GM12878 (cell line): Measurements from ENCODE around the gene RMND1. TPM values are rescaled to one million over a fixed set of nuclear protein-coding genes. Genes with fewer than 3 reads are reported as not detected.

Experiments used
- ATAC-seq: fragments of 200-7000 bp; cut with Tn5 transposase; 3 replicates; pipeline ENCODE4 v1.9.1; 2020; ENCODE audit warnings: mild to moderate bottlenecking, moderate library complexity
- BruUV-seq: library from RNA; stranded (reverse); fragments of 400-500 nt; replicated peaks from 2 replicates; lab custom pipeline; 2021; lab: Mats Ljungman, UMichigan
- CTCF ChIA-PET: fragments of 300-600 bp; sonication (Branson Sonifier 250); formaldehyde crosslinking; extraction: SDS; loops from one replicate; lab custom pipeline; 2021; ENCODE audit warnings: inconsistent platforms; lab: Yijun Ruan, JAX
- POLR2A ChIA-PET: fragments of 350-600 bp; formaldehyde crosslinking; extraction: SDS; loops from one replicate; lab custom pipeline; 2021; ENCODE audit warnings: inconsistent platforms; lab: Charles Lee
- RAD21 ChIA-PET: fragments of 300-600 bp; sonication (Branson Sonifier 250); formaldehyde crosslinking; loops from one replicate; lab custom pipeline; 2023; ENCODE audit warnings: antibody characterized with exemption; ENCODE audit not compliant: unreplicated experiment; lab: Charles Lee
- SMC1A ChIA-PET: fragments of 300-600 bp; sonication (Branson Sonifier 250); formaldehyde crosslinking; loops from one replicate; lab custom pipeline; 2023; ENCODE audit not compliant: unreplicated experiment, uncharacterized antibody; lab: Charles Lee
- DNase-seq: peaks from one replicate; pipeline ENCODE4 v3.0.0-alpha.2; 2011; ENCODE audit warnings: low read depth, low spot score
- FAIRE-seq: peaks from 3 replicates; lab custom pipeline; 2011; peaks lifted over from hg19 to GRCh38; lab: Jason Lieb, UNC
- H2AFZ ChIP-seq: 2 replicates; pipeline ENCODE4 v1.6.0; 2011; ENCODE audit warnings: low read depth, low read length, control low read depth; ENCODE audit not compliant: control insufficient read depth
- H3K27ac ChIP-seq: 2 replicates; pipeline ENCODE4 v1.5.1; 2011; ENCODE audit warnings: control low read depth; ENCODE audit not compliant: control insufficient read depth, insufficient read depth
- H3K27me3 ChIP-seq, 2 experiments: replicated peaks in 1 of 2; 2 replicates each; pipeline versions ENCODE4 v1.6.0 to v1.6.1; 2011; ENCODE audit warnings: low read length in 1 of 2; ENCODE audit not compliant: control insufficient read depth in 2 of 2, insufficient read depth in 2 of 2
- H3K36me3 ChIP-seq, 2 experiments: 2 replicates each; pipeline ENCODE4 v1.5.1; 2011; ENCODE audit warnings: low read length in 1 of 2; ENCODE audit not compliant: control insufficient read depth in 2 of 2, insufficient read depth in 2 of 2
- H3K4me1 ChIP-seq: 2 replicates; pipeline ENCODE4 v1.6.1; 2011; ENCODE audit warnings: mild to moderate bottlenecking, low read length, moderate library complexity, mixed read lengths; ENCODE audit not compliant: control insufficient read depth, insufficient read depth
- H3K4me2 ChIP-seq: 2 replicates; pipeline ENCODE4 v1.6.0; 2011; ENCODE audit warnings: control low read depth; ENCODE audit not compliant: control insufficient read depth, insufficient read depth
- H3K4me3 ChIP-seq: fragments of 200-600 bp; sonication (generic); 2 replicates; pipeline ENCODE4 v1.5.1; 2016
- H3K79me2 ChIP-seq: 2 replicates; pipeline ENCODE4 v1.6.0; 2011; ENCODE audit warnings: low read length; ENCODE audit not compliant: control insufficient read depth, insufficient read depth
- H3K9ac ChIP-seq: 2 replicates; pipeline ENCODE4 v1.8.0; 2011; ENCODE audit warnings: low read length, control low read depth, mixed read lengths; ENCODE audit not compliant: control insufficient read depth, insufficient read depth
- H3K9me3 ChIP-seq: replicated peaks from 3 replicates; pipeline ENCODE4 v1.5.1; 2011; ENCODE audit warnings: mild to moderate bottlenecking, low read length; ENCODE audit not compliant: control insufficient read depth, insufficient read depth
- H4K20me1 ChIP-seq: 2 replicates; pipeline ENCODE4 v1.6.0; 2011; ENCODE audit not compliant: control insufficient read depth, insufficient read depth
- BACH1 ChIP-seq: fragments of 450-650 bp; IDR thresholded peaks from 2 replicates; pipeline ENCODE4 v1.6.1; 2017; ENCODE audit warnings: mild to moderate bottlenecking, borderline replicate concordance
- CBFB ChIP-seq: IDR thresholded peaks from 2 replicates; pipeline ENCODE4 v1.6.1; 2016; ENCODE audit warnings: antibody characterized with exemption, low read depth
- CBX5 ChIP-seq: sonication (generic); IDR thresholded peaks from 2 replicates; pipeline ENCODE4 v1.6.1; 2016; ENCODE audit warnings: low read depth, moderate library complexity, mild to moderate bottlenecking, inconsistent platforms
- CREM ChIP-seq: IDR thresholded peaks from 2 replicates; pipeline ENCODE4 v1.6.1; 2014; ENCODE audit warnings: antibody characterized with exemption, low read depth
- IKZF1 ChIP-seq: fragments of 450-650 bp; conservative IDR thresholded peaks from 2 replicates; pipeline ENCODE4 v1.6.1; 2017; ENCODE audit warnings: antibody characterized with exemption, mild to moderate bottlenecking
- KDM1A ChIP-seq: fragments of 200-600 bp; sonication (generic); IDR thresholded peaks from 2 replicates; pipeline ENCODE4 v1.6.1; 2016; ENCODE audit warnings: borderline replicate concordance
- MXI1 ChIP-seq: fragments of 150-350 bp; IDR thresholded peaks from 2 replicates; pipeline ENCODE4 v1.6.1; 2011; ENCODE audit warnings: low read depth, mild to moderate bottlenecking, inconsistent platforms, low read length, improper control_type of control experiment
- NFXL1 ChIP-seq: fragments of 450-650 bp; IDR thresholded peaks from 2 replicates; pipeline ENCODE4 v1.6.1; 2017; ENCODE audit warnings: antibody characterized with exemption, mild to moderate bottlenecking, borderline replicate concordance
- NR2C2 ChIP-seq: IDR thresholded peaks from 2 replicates; pipeline ENCODE4 v1.6.1; 2011; ENCODE audit warnings: borderline replicate concordance, low read depth; ENCODE audit not compliant: control insufficient read depth, insufficient read length
- RCOR1 ChIP-seq: conservative IDR thresholded peaks from 2 replicates; pipeline ENCODE4 v1.6.1; 2012; ENCODE audit warnings: low read depth, low read length, improper control_type of control experiment
- RUNX3 ChIP-seq: IDR thresholded peaks from 2 replicates; pipeline ENCODE4 v1.6.1; 2012; ENCODE audit warnings: low read length, inconsistent platforms
- TARDBP ChIP-seq: IDR thresholded peaks from 2 replicates; pipeline ENCODE4 v1.6.1; 2016; ENCODE audit warnings: borderline replicate concordance
- ZBTB11 ChIP-seq: fragments of 450-650 bp; formaldehyde crosslinking; IDR thresholded peaks from 2 replicates; pipeline ENCODE4 v1.5.0; 2022; ENCODE audit warnings: mild to moderate bottlenecking, missing genetic modification characterization
- ZNF217 ChIP-seq: fragments of 450-650 bp; IDR thresholded peaks from 2 replicates; pipeline ENCODE4 v1.6.1; 2017; ENCODE audit warnings: antibody characterized with exemption, mild to moderate bottlenecking
- WGBS: methylation state at CpG from one replicate; pipeline ENCODE4 v1.1.6; 2016; ENCODE audit warnings: low lambda C conversion rate; ENCODE audit not compliant: insufficient replicate concordance, insufficient coverage; ENCODE audit errors: missing lambda C conversion rate; 5-methylcytosine and 5-hydroxymethylcytosine counted together
- in situ Hi-C: fragments of 300-500 bp; cut with MboI; formaldehyde crosslinking; loops from 9 replicates; pipeline ENCODE4 v1.14.3; 2018; ENCODE audit warnings: mixed read lengths
- intact Hi-C: fragments of 100-400 bp; cut with micrococcal nuclease; formaldehyde crosslinking; loops from one replicate; pipeline ENCODE4 v1.14.2; 2022; ENCODE audit not compliant: unreplicated experiment
- polyA plus RNA-seq, 11 experiments: library from polyadenylated mRNA; depleted of rRNA in 4 of 11; unstranded in 6 of 11; stranded (reverse) in 5 of 11; fragments of >200 nt; fragmentation: Nextera tagmentation in 4 of 11; fragmentation: Illumina TruSeq in 1 of 11; extraction: Ambion mirVana in 4 of 11; extraction: Trizol in 1 of 11; gene quantifications; 1 replicate in 1 of 11; 2 replicates in 10 of 11; pipeline versions ENCODE4 v1.2.1 to v1.2.3, GENCODE V29; 2011 to 2016; ENCODE audit warnings: inconsistent platforms in 2 of 11, missing spikeins in 2 of 11, low read depth in 1 of 11
- total RNA-seq, 4 experiments: library from RNA; depleted of rRNA in 3 of 4; stranded (reverse); fragments of >200 nt in 3 of 4; fragmentation: Illumina TruSeq in 1 of 4; extraction: Trizol in 1 of 4; gene quantifications; 2 replicates each; pipeline versions ENCODE4 v1.2.1 to v1.2.3, GENCODE V29; 2013 to 2021
- TF ChIP-seq, protein P1 (sequence below): fragments of 450-650 bp; IDR thresholded peaks from 2 replicates; pipeline ENCODE4 v1.6.1; 2017; ENCODE audit warnings: borderline replicate concordance
- TF ChIP-seq, protein P2 (sequence below), 3 experiments: IDR thresholded peaks in 2 of 3; conservative IDR thresholded peaks in 1 of 3; 2 replicates each; pipeline ENCODE4 v1.5.1; 2011; ENCODE audit warnings: low read depth in 3 of 3, low read length in 3 of 3, mild to moderate bottlenecking in 3 of 3, control low read depth in 2 of 3, moderate library complexity in 2 of 3, inconsistent platforms in 1 of 3, mixed read lengths in 1 of 3; ENCODE audit not compliant: control insufficient read depth in 2 of 3, insufficient read depth in 1 of 3; ENCODE audit errors: extremely low read depth in 1 of 3

The RMND1 gene
- total and polyA plus RNA-seq, 10 of the 15 experiments (the other 5 are each of a cell fraction or from before 2014, with no cell fraction given), result 15.9 to 34.5 (median 21.4) TPM

DNA sequence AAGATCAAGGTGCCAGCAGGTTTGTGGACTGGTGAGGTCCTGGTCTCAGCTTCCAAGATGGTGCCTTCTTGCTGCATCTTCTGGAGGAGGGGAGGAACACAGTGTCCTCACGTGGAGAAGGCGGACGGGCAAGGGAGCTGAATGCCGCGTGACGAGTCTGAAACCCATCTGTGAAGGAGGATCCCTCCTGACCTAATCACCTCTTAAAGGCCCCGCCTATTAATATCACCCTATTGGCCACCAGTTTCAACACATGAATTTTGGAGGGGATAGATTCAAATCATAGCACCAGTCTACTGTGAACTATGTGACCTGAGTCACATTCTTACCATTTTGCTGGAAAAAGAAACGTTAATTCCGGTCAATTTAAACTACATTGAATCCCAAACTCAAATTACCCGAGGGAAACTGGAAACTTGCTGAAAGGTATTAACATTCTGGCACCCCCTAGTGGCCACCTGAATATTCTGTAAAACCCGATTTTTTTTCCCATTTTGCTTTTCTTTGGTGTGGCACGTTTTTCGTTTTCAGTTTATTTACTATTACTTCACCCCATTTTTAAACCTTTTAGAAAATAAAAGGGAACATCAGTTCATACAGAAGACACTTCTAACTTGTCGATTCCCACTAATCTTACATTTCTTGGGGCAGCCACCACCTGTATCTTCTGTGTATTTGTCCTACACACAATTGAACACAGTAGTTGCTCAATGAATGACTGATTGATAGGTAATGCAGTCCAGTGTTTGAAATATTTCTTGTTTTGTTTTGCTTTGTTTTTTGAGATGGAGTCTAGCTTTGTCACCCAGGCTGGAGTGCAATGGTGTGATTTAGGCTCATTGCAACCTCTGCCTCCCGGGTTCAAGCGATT is 24.0 kb upstream of the RMND1 start:
- no TSS peak for BruUV-seq
- H3K4me1 ChIP-seq, result no peaks in the 10 kb centered on the region
- no peaks in the 10 kb centered on the region for H3K9me3 ChIP-seq
- 0 out of 2 replicates have a peak overlapping the region, but pooled peaks have one; percentile 7 for H3K4me3 ChIP-seq
- no peaks in the 10 kb centered on the region for H3K79me2 ChIP-seq
- peak overlapping the region; percentile 3; the same call in 1 of the 2 replicates for H3K4me2 ChIP-seq
- no peaks in the 10 kb centered on the region for H4K20me1 ChIP-seq
- 43% methylated on average over 16 of the region's 16 CpGs for WGBS
- H3K27me3 ChIP-seq, result no peaks in the 10 kb centered on the region
- peak overlapping the region; percentile 7 for H2AFZ ChIP-seq
- no peak overlapping the region for H3K27ac ChIP-seq
- intact Hi-C loops (loop anchor here (1.0 to 5.0 kb wide), 2 partner anchors 34 to 70 kb away; no protein-coding TSS in a partner anchor), in situ Hi-C loops (no loop called here)
- H3K36me3 ChIP-seq, result no peaks in the 10 kb centered on the region
- no peak overlapping the region for H3K9ac ChIP-seq
- ATAC-seq (peak; percentile 96), DNase-seq (no peak), FAIRE-seq (peak; percentile 91)
- ChIA-PET POLR2A (interaction anchor here (0.6 to 0.7 kb wide), 2 partner anchors 25 kb away, joined by 3 read pairs; no protein-coding TSS in a partner anchor), RAD21 (interaction anchor here (0.9 to 1.7 kb wide), 3 partner anchors 34 to 117 kb away, joined by 3 to 7 read pairs (median 4); no protein-coding TSS in a partner anchor), CTCF (interaction anchor here (0.6 to 3.7 kb wide), 15 partner anchors 10 to 151 kb away, joined by 3 to 21 read pairs (median 4); no protein-coding TSS in a partner anchor), SMC1A (interaction anchor here (0.6 to 1.2 kb wide), 7 partner anchors 9 to 91 kb away, joined by 3 to 7 read pairs (median 3); no protein-coding TSS in a partner anchor)
- no peak for TF ChIP-seq KDM1A
- TF ChIP-seq CBX5, result no peak
- TF ChIP-seq NFXL1, result no peak
- no peak for TF ChIP-seq ZNF217
- TF ChIP-seq CBFB, result no peak
- TF ChIP-seq, protein P1, sequence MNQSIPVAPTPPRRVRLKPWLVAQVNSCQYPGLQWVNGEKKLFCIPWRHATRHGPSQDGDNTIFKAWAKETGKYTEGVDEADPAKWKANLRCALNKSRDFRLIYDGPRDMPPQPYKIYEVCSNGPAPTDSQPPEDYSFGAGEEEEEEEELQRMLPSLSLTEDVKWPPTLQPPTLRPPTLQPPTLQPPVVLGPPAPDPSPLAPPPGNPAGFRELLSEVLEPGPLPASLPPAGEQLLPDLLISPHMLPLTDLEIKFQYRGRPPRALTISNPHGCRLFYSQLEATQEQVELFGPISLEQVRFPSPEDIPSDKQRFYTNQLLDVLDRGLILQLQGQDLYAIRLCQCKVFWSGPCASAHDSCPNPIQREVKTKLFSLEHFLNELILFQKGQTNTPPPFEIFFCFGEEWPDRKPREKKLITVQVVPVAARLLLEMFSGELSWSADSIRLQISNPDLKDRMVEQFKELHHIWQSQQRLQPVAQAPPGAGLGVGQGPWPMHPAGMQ, result no peak
- no peak for TF ChIP-seq RCOR1
- no peak; the same call in 1 of the 2 replicates for TF ChIP-seq IKZF1
- TF ChIP-seq BACH1, result no peak
- no peak for TF ChIP-seq TARDBP
- 0 out of 2 replicates have a peak, but pooled peaks have one; percentile 26 for TF ChIP-seq MXI1
- TF ChIP-seq ZBTB11 (CRISPR knock-in tag), result no peak
- no peak for TF ChIP-seq NR2C2
- TF ChIP-seq RUNX3, result no peak
- no peak for TF ChIP-seq CREM
- TF ChIP-seq, protein P2, sequence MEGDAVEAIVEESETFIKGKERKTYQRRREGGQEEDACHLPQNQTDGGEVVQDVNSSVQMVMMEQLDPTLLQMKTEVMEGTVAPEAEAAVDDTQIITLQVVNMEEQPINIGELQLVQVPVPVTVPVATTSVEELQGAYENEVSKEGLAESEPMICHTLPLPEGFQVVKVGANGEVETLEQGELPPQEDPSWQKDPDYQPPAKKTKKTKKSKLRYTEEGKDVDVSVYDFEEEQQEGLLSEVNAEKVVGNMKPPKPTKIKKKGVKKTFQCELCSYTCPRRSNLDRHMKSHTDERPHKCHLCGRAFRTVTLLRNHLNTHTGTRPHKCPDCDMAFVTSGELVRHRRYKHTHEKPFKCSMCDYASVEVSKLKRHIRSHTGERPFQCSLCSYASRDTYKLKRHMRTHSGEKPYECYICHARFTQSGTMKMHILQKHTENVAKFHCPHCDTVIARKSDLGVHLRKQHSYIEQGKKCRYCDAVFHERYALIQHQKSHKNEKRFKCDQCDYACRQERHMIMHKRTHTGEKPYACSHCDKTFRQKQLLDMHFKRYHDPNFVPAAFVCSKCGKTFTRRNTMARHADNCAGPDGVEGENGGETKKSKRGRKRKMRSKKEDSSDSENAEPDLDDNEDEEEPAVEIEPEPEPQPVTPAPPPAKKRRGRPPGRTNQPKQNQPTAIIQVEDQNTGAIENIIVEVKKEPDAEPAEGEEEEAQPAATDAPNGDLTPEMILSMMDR (IDR thresholded peaks at IDR 0.05 in 2 of 3, conservative IDR thresholded peaks at IDR 0.05 in 1 of 3; ENCODE audit: control insufficient read depth in 2 of 3, extremely low read depth in 1 of 3, insufficient read depth in 1 of 3, low read depth in 3 of 3, low read length in 3 of 3), result peak; percentile 58 to 72 (median 71); a peak in 5 of 6 replicates
